HG03565 (cell line): Measurements from ENCODE around the gene KIAA0930.
"Not testable (repeated sequence)": the region's sequence is repeated elsewhere in the genome, so short reads cannot be mapped to it uniquely, and the experiment has no call there.

Source experiments
- ATAC-seq: cut with Tn5 transposase; IDR thresholded peaks from one replicate; pipeline ENCODE4 v1.9.1; 2021; ENCODE audit warnings: mild to moderate bottlenecking, moderate library complexity; ENCODE audit not compliant: unreplicated experiment

The KIAA0930 gene

DNA sequence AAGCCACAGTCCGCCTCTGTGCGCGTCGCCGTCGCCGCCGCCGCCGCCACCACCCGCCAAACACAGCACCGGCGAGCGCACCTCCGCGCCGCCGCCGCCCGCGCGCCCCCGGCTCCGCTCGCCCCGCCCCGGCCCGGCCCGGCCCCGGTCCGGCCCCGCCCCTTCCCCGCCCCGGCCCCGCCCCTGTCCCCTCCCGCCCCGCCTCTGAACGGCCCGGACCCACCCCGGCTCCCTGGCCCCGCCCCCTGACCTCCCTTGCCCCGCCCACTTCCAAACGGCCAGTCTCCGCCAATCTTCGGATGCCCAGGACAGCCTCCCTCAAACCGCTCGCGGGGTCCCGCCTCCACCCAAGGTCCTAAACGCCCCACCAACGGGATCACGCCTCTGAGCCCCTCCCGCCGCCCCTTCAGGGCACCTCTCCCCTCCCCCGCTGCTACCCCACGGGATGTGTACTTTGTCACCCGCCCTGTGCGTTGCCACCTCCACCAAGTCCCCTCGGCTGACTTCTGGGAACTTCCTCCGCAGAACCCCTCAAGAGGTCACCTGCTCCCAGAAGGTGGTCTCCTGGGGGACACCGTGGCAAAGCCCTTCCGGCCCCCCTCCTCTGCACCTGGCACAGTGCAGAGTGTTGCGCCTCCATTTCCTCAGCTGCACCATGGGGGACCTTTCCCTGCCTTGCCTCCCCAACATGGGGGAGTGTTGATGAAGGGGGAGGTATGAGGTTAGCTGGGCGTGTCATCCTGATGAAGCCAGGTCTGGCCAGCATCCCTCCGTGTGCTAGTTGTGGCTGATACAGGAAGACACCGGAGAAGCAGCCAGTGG, at the start of gene KIAA0930:
KIAA0930 (minus strand) TSS at position 85 of the 822 bp plus-strand sequence. CDS start 191 bp downstream, outside the sequence.
- no peak for ATAC-seq

DNA sequence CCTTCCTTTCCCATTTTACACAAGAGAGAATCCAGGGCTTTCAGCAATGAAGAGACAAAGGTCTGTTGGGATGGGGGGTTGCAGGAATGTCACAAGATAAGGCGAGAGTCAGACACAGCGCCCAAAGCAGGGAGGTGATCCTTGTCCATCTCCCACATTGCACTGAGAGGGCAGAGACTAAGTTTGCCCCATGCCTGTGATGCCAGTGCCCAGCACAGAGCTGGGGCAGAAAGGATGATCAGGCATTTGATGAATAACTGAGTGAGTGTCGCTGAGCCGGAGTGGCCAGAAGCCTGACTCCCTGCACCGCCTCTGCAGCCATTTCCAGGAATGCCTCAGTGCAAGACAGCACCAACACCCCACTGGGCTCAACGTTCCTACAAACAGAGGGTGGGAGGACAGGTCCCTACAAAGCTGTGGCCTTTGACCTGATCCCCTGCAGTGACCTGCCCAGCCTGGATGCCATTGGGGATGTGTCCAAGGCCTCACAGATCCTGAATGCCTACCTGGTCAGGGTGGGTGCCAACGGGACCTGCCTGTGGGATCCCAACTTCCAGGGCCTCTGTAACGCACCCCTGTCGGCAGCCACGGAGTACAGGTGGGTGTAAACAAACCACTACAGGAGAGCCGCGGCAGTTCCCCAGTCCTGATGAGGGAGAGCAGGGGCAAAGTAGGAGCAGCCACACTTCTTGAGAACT, 46.3 kb upstream of the KIAA0930 start:
- ATAC-seq = no peak

DNA sequence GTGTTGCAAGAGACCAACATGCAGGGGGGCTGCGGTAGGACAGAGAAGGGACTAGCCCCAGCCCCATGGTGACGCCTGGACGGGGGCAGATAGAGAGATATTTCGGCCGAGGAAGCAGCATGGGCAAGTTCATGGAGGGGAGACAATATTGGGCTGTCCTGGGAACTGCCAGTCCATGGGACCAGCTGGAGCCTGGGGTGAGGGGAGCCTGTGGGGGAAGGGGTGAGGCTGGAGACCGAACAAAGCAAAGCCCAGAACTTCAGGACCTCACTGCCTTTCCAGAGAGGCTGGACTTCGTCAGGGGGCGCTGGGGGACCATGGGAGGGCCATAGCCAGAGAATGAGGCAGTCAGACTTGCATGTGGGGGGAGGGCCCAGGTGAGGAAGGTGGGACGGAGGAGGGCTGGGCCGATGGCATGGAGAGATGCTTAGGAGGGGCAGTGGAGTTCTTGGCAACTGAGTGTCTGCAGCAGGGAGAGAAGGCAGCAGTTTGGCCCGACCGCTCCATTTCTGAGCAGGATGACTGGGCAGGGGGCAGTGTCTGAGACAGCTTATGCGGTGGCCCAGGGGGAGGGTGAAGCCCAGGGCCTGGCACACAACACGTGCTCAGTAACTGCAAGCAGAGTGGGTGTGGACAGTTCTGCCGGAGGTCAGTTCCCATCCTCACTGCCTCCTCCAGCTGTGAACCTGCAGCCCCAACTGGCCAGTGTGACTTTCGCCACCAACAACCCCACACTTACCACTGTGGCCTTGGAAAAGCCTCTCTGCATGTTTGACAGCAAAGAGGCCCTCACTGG, 44.8 kb upstream of the KIAA0930 start:
- no peak for ATAC-seq

DNA sequence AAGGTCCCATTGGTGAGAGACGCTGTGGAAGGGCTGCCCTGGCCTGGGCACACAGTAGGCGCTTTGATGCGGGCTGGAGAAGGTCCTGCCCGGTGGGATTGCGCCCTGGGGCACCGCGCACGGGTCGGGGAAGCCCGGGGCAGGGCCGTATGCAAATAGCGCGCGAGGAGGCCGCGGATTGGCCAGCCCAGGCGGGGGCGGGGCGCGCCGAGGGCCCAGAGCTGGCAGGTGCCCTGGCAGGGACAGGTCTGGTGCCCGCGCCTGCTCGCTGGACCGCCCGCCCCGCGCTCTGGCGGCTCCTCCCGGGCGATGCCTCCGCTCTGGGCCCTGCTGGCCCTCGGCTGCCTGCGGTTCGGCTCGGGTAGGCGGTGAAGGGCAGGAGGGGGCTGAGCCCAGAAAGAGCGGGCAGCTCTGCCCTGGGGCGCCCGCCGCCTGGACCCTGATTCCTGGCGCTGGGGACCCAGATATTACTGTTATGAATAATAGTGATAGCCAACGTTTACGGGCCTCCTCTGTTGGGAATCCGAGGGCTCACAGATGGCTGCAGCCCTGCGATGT, 44.1 kb upstream of the KIAA0930 start, which contains the start of gene UPK3A:
UPK3A (plus strand) TSS at position 245 of the 558 bp plus-strand sequence; CDS start at position 310, 65 bp downstream.
- ATAC-seq = no peak

DNA sequence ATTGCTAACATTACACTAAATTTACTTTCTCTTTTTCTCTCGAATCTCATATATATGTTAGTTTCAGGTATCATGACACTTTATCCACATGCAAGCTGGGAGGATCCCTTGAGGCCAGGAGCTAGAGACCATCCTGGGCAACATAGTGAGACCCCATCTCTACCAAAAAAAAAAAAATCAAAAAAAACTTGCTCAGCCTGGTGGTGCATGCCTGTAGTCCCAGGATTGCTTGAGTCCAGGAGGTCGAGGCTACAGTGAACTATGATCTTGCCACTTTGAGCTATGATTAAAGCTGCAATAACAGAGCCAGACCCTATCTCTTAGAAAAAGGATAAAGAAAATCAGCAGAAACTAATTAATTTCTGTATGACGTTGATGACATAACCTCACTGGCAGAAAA, 40.3 kb upstream of the KIAA0930 start:
- ATAC-seq = no peak

DNA sequence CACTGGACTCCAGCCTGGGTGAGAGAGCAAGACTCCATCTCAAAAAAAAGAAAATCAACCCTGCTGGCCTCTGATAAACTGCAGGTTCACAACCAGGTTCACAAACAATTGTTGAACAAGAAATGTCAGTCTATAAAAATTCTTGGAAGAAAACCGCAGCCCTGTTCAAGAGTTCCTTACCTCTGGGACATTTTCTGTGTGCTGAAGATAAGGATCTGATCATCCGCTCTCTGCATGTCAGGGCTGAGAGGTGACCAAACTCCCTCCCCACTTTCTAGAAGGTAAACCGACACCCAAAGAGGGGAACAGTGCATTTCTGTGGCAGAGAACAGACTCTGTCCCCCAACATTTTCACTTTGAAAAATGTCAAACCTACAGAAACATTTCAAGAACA, 39.9 kb upstream of the KIAA0930 start:
- ATAC-seq = no peak

DNA sequence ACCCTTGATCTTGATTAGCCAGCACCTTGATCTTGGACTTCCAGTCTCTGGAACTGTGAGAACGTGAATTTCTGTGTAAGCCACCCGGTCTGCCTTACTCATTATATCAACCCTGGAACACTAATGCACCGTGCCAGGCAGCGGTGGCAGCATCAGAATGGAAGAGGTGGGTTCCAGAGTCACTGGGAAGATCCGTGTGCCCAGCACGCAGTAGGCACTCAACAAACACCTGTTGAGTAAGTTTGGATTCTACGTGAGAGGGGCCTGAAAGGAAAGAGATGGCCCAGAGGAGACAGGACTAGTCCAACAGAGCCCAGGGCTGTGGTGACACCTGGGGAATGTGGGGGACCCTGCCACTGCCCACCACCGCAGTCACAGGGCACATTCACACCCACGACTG, 37.4 kb upstream of the KIAA0930 start:
- no peak for ATAC-seq

DNA sequence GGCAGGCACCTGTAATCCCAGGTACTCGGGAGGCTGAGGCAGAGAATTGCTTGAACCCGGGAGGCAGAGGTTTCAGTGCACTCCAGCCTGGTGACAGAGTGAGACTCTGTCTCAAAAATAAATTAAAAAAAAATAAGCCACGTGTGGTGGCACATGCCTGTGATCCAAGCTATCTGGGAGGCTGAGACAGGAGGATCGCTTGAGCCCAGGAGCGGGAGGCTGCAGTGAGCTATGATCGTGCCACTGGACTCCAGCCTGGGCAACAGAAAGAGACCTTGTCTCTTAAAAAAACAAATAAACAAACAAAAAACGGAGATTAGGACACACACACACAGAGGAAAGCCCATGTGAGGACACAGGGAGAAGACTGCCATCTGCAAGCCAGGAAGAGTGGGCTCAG, 37.0 kb upstream of the KIAA0930 start:
- not testable (repeated sequence) for ATAC-seq

DNA sequence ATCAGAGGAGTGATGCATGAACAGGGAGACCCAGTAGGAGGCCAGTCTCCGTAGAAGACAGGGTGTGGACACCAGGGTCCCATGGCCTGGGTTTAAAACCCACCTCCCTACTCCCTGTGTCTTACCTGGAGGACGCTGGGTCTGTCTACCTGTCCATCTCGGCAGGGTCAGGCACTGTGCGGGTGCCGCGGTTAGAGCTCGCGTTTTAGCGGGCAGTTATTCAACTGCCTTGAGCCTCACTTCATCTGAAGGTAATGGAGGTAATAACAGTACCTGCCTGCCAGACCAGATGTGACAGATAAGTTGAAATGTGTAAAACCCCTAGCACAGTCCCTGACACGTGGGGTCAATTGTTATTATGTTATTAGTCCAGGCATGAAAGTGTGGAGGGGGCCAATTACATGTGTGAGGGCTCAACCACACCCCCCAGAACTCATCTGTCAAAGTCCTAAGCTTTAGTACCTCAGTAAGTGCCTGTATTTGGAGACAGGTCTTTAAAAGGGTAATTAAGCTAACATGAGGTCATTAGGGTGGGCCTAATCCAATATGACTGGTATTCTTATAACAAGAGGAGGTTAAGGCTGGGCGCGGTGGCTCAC, 35.9 kb upstream of the KIAA0930 start:
- no peak for ATAC-seq

DNA sequence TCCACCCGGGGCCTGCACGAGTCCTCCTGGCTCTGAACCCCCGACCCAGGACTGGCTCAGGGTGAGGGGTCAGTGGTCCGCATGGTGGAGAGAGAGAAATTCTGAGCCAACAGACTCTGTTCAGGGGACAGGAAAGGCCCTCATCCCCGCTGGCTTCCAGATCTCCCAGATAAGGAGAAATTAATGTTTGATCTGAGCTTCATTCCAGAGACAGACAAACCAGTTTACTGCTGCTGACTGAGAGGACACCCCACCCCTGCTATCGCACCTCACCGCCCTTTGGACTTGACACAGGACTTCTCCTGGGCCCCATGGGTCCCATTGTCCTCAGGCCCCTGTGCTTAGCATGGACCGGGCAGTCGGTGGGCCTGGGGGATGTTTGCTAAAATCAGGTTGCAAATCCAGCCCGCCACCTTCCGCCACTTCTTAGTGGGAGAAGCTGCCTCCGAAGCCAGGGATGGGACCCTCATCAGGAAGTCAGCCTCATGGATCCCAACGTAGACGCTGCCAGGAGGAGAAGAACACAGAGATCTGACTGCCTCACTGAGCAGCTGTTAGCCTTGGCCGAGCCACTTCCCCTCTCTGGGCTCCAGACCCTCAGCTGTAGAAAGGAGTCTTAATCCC, 32.9 kb upstream of the KIAA0930 start:
- ATAC-seq = no peak

DNA sequence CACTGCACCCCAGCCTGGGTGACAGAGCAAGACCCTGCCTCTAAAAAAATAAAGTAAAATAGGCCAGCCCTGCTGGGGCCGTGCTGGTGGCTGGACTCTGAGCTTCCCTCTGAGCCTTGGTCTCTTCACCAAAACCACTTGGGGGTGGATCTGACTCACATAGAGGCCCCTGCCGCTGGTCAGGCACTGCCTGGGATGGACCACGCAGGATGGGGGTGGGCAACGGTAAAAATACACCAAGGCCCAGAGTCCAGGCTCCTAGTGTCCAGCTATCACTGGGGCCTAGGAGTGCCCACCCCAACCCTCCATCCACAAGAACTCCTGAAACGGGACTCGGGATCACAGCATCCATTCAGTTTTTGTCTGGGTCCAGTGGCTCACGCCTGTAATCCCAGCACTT, 31.8 kb upstream of the KIAA0930 start:
- ATAC-seq = no peak

DNA sequence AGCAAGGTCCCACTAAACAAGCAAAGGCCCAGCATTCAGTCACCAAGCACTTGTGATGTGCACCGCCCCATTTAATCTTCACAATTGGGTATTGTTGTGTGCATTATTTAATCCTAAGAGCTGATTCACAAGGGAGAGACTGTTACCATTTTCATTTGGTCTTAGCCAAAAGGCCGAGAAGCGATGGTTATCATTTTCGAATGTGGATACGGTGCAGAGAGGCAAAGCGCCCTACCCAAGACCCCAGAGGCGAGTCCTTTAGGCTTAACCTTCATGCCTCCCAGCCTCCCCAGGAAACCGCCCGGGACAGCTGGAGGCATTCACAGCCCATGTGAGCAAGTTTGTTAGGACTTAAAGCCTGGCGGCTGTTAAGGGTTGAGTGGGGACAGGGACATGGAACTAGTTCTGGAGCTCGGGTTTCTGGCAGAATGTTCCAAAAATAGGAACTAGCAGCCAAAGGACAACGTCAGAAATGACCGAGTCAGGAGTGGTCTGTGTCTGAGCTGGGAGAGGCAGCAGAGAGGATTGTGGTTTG, 31.0 kb upstream of the KIAA0930 start:
- ATAC-seq = no peak

DNA sequence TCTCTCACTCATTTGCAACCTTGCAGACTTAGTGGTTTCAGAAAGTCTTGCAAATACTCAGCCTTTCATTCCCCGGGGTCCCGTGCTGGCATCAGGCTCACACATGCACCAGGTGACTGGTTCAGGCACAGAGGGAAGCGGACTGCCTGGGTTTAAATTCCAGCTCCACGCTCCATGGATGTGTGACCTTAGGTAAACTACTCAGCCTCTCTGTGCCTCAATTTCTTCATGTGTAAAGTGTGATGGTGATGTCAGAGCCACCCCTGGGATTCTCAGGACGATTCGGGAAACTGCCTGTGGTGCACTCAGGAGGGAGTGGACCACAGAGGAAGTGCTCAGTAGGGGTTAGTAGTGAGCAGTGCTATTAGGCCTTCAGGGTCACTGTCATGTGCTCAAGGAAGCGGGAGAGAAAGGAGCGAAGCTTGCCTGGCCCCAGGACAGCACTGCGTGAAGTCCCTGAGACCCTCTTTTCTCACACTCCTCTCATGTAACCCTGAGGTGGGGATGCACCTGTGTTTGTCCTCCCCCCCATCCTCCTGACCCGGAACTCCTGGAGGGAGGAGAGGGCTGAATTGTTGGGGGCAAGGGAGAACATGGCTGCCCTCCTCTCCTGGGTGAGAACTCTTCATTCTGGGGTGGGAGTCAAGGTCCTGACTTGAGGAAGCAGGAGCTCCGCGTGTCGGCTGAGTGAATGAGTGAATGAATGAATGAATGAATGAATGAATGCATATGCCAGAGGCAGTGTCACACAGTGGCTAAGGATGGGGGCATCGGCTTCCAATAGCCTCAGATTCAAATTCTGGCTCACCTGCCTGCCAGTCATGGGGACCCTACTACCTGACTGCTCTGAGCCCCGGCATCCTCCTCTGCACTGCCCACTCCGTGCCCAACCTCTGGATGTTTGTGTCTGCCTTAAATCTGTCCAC, 29.7 kb upstream of the KIAA0930 start:
- no peak for ATAC-seq

DNA sequence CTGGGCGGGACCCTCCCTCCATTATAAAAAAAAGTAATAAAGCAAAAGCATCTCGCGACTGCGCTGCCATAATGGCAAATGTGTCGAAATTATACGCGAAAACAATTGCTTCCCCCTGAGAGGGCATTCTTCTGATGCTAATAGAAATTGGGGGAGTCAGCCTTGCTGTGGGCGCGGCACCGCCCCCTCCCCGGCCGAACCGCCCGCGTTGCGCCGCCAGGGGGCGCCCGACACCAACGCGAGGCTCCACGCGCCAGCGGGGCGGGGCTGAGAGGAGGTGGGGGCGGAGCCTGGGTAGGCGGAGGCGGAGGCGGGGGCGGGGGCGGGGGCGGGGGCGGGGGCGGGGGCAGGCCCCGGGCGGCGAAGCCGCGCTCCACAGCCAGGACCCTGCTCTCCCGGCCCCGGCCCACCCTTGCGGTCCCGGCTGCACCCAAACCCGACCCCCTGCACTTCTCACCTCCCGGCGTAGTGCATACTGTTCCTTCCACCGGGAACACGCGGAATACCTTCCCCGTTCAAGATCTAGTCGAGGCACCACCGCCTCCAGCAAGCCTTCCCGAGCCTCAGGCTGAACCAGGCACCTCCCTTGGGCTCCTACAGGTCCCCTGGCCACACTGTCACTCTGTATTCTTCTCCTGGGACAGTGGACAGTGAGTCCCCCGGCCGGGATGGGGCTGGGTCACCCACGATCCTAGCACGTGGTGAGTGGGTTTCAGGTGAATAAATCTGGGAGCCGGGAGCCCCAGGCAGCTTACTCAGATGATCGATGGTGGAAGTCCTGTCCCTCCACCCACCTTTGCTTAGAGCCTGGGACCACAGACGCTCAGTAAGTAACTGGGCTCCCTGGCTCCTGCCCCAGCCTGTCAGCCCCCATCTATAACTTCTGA, 28.5 kb upstream of the KIAA0930 start:
- ATAC-seq = no peak

DNA sequence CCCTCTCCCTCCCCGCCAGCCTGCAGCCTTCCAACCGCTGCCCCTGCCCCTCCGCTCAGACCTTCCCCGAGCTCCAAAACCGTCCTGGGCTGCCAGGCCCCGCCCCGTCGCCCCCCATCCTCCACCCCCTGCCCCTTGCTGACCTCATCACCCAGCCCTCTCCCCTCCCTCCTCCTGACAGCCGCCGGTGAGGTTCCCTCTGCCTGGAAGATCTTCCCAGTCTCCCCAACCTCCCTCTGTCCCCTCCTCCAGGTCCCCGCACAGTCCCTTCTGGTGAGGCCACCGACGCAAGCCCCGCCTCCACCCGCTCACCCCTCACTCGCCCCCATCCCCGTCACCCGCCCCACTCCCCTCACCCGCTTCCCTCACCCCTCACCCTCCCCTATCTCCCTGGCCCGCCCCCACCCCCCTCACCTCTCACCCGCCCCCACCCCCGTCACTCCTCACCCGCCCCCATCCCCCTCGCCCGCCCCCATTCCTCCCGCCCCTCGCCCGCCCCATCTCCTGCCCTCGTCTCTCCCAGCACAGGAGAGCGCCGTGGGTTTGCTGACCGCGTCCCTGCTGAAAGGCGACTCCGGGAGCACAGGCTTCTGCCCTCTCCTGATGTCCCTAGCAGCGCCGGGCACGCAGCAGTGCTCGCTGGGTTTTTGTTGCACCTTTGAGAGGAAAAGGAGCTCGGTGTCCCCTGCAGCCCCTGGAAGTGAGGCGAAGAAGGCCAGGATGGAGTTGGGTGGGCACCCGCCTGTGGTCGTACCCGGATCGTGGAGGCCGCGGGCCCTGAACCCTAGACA, 27.7 kb upstream of the KIAA0930 start:
- ATAC-seq = no peak

DNA sequence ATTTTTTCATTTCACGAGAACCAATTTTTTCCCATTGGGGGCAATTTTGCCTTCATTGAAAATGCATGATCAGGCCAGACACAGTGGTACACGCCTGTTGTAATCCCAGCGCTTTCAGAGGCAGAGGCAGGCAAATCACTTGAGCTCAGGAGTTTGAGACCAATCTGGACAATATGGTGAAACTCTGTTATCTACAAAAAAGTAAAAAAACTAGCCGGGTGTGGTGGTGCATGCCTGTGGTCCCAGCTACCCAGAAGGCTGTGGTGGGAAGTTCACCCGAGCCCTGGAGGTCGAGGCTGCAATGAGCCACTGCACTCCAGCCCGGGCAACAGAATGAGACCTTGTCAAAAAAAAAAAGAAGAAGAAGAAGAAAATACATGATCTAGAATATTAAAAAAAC, 24.8 kb upstream of the KIAA0930 start:
- no peak for ATAC-seq
